Sigmoid colon (tissue), 7 donors: ENCODE data around the gene DTD2. TPM values are rescaled to one million over a fixed set of nuclear protein-coding genes. Genes with fewer than 3 reads are reported as not detected.
"Not testable (repeated sequence)": the region's sequence is repeated elsewhere in the genome, so short reads cannot be mapped to it uniquely, and the experiment has no call there.

ENCODE experiments used
- DNase-seq: peaks from one replicate; pipeline ENCODE4 v3.0.0-alpha.2; 2019
- H3K27ac ChIP-seq, 4 donors: fragments of 200-600 bp; sonication (generic); one replicate each; pipeline ENCODE4 v1.5.1; 2016 to 2019; ENCODE audit warnings: mild to moderate bottlenecking in 1 of 4
- H3K27me3 ChIP-seq, 3 donors: fragments of 200-600 bp; sonication (generic); one replicate each; pipeline ENCODE4 v1.5.1; 2019; ENCODE audit warnings: mild to moderate bottlenecking in 1 of 3
- H3K36me3 ChIP-seq, 4 donors: fragments of 200-600 bp; sonication (generic); one replicate each; pipeline ENCODE4 v1.5.1; 2016 to 2019
- H3K4me1 ChIP-seq, 4 donors: fragments of 200-600 bp; sonication (generic); one replicate each; pipeline ENCODE4 v1.5.1; 2017 to 2019
- H3K4me3 ChIP-seq, 4 donors: fragments of 200-600 bp; sonication (generic); one replicate each; pipeline ENCODE4 v1.5.1; 2017 to 2019; ENCODE audit warnings: mild to moderate bottlenecking in 2 of 4, moderate library complexity in 1 of 4
- H3K9me3 ChIP-seq, 4 donors: fragments of 200-600 bp in 3 of 4; sonication (generic) in 3 of 4; one replicate each; pipeline versions ENCODE4 v1.5.1 to v1.6.1; 2013 to 2019
- CTCF ChIP-seq, 4 experiments: fragments of 450-650 bp in 3 of 4; fragments of 200-600 bp in 1 of 4; IDR thresholded peaks; one replicate each; pipeline ENCODE4 v1.5.1; 2016 to 2019; ENCODE audit warnings: antibody characterized with exemption in 4 of 4, mild to moderate bottlenecking in 3 of 4, moderate library complexity in 2 of 4
- EP300 ChIP-seq, 4 donors: sonication (generic); formaldehyde crosslinking; IDR thresholded peaks; one replicate each; pipeline ENCODE4 v1.6.1; 2017; ENCODE audit warnings: antibody characterized with exemption in 4 of 4
- POLR2A ChIP-seq, 2 donors: fragments of 450-650 bp; IDR thresholded peaks; one replicate each; pipeline ENCODE4 v1.6.1; 2016; ENCODE audit warnings: antibody characterized with exemption in 2 of 2, mild to moderate bottlenecking in 2 of 2, moderate library complexity in 2 of 2
- POLR2AphosphoS5 ChIP-seq, 4 donors: sonication (generic); formaldehyde crosslinking; IDR thresholded peaks; one replicate each; pipeline ENCODE4 v1.6.1; 2017; ENCODE audit warnings: antibody characterized with exemption in 4 of 4
- WGBS, 2 donors: extraction: QIAGEN DNeasy Blood & Tissue Kit; methylation state at CpG; one replicate each; pipeline ENCODE4 v1.1.7; 2013; 5-methylcytosine and 5-hydroxymethylcytosine counted together
- intact Hi-C: fragments of 100-400 bp; cut with DNase I; formaldehyde crosslinking; loops from one replicate; pipeline ENCODE4 v1.15.1; 2023
- polyA plus RNA-seq, 3 donors: library from polyadenylated mRNA; stranded (reverse); fragments of 200-250 nt; gene quantifications; one replicate each; pipeline ENCODE4 v1.2.3, GENCODE V29; 2013
- total RNA-seq, 4 donors: library from RNA; depleted of rRNA; stranded (reverse); fragments of >200 nt; gene quantifications; one replicate each; pipeline ENCODE4 v1.1.0, GENCODE V29; 2016
- donor health status: healthy with polysubstance abuse.
- donor health status: Bipolar disorder and iron deficiency.
- donor health status: healthy.

The DTD2 gene
- total and polyA plus RNA-seq, 7 donors = 10.8 to 31.6 (median 26.0) TPM

GRCh38 chr14:31440280-31440679 lies 17.0 kb downstream of the DTD2 start:
- TF ChIP-seq POLR2A (IDR thresholded peaks at IDR 0.05) (no peak), EP300 (IDR thresholded peaks at IDR 0.05) (no peak), CTCF (IDR thresholded peaks at IDR 0.05) (no peak)
- Histone ChIP-seq H3K27ac (no peak overlapping the region), H3K27me3 (no peaks in the 10 kb centered on the region), H3K36me3 (no peaks in the 10 kb centered on the region), H3K4me1 (peaks cover 0 to 20% (median 12%) of the 10 kb centered on the region in 4 donors), H3K4me3 (no peak overlapping the region), H3K9me3 (no peaks in the 10 kb centered on the region)
- intact Hi-C loops = no loop called here
- DNase-seq = no peak

- WGBS, 2 donors = 95 to 96% methylated on average over 2 of the region's 2 CpGs
- TF ChIP-seq CTCF (IDR thresholded peaks at IDR 0.05) = no peak
- no peak for TF ChIP-seq EP300 (IDR thresholded peaks at IDR 0.05)
- TF ChIP-seq POLR2AphosphoS5 (IDR thresholded peaks at IDR 0.05) = no peak
- no peak for TF ChIP-seq POLR2A (IDR thresholded peaks at IDR 0.05)
- no peaks in the 10 kb centered on the region for H3K9me3 ChIP-seq
- H3K27me3 ChIP-seq = no peaks in the 10 kb centered on the region
- H3K36me3 ChIP-seq = no peaks in the 10 kb centered on the region
- H3K4me3 ChIP-seq = no peak overlapping the region
- intact Hi-C loops = no loop called here
- no peak for DNase-seq
- H3K27ac ChIP-seq = no peak overlapping the region
- peaks cover 0 to 25% (median 18%) of the 10 kb centered on the region in 4 donors for H3K4me1 ChIP-seq
Observed at GRCh38 chr14:31439561-31439960, 17.7 kb downstream of the DTD2 start.

- H3K9me3 ChIP-seq, H3K27ac ChIP-seq, H3K4me3 ChIP-seq, H3K36me3 ChIP-seq, intact Hi-C loops, H3K27me3 ChIP-seq: not testable (repeated sequence)
- H3K4me1 ChIP-seq = peaks cover 0 to 27% (median 16%) of the 10 kb centered on the region in 4 donors
- peak; percentile 58 for DNase-seq
- WGBS, 2 donors = 92 to 96% methylated on average over 39 to 42 of the region's 45 CpGs
Observed at GRCh38 chr14:31437045-31437691, 20.1 kb downstream of the DTD2 start.

- no peaks in the 10 kb centered on the region for H3K27me3 ChIP-seq
- TF ChIP-seq EP300 (IDR thresholded peaks at IDR 0.05) (no peak), POLR2AphosphoS5 (IDR thresholded peaks at IDR 0.05) (peak in 2 of 4 donors; percentile 10 to 11)
- H3K36me3 ChIP-seq = no peaks in the 10 kb centered on the region
- no peak overlapping the region for H3K4me3 ChIP-seq
- H3K9me3 ChIP-seq = no peaks in the 10 kb centered on the region
- H3K4me1 ChIP-seq = peaks cover 0 to 14% (median 11%) of the 10 kb centered on the region in 4 donors
- H3K27ac ChIP-seq = peak overlapping the region in 1 of 4 donors; percentile 45
- intact Hi-C loops = no loop called here
- DNase-seq = no peak
Observed at GRCh38 chr14:31435276-31435675, 22.0 kb downstream of the DTD2 start.

GRCh38 chr14:31430634-31431264 lies 26.6 kb downstream of the DTD2 start:
- Histone ChIP-seq H3K4me1 (peaks cover 0 to 14% (median 10%) of the 10 kb centered on the region in 4 donors), H3K27ac (no peak overlapping the region), H3K27me3 (no peaks in the 10 kb centered on the region), H3K9me3 (no peaks in the 10 kb centered on the region), H3K4me3 (no peak overlapping the region), H3K36me3 (no peaks in the 10 kb centered on the region)
- DNase-seq = no peak
- 96 to 98% methylated on average over 11 of the region's 11 CpGs for WGBS, 2 donors
- intact Hi-C loops = no loop called here
- no peak for TF ChIP-seq EP300 (IDR thresholded peaks at IDR 0.05)
- no peak for TF ChIP-seq POLR2AphosphoS5 (IDR thresholded peaks at IDR 0.05)
- no peak for TF ChIP-seq CTCF (IDR thresholded peaks at IDR 0.05)
- no peak for TF ChIP-seq POLR2A (IDR thresholded peaks at IDR 0.05)
